ENCODE measurements around the gene REXO1.

Gene REXO1

DNA sequence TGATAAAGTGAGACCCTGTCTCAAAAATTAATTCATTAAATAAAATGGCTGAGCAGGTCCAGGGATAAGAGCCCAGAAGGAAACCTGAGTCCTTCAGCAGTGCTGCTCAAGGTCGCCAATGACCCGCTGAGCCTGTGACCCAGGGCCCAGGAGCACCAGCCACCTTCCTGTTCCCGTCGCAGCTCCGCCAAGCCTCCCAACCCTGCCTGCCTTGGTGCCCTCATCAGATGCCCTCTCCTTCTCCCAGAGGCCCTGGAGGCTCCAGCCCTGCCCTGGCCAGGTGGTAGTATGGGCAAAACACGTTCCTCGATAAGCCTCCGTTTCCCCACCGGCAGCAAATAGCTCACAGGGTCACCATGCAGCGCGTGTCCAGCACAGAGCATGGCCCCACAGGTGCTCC is 2.6 kb downstream of the REXO1 start:
- TF ChIP-seq, protein P1, sequence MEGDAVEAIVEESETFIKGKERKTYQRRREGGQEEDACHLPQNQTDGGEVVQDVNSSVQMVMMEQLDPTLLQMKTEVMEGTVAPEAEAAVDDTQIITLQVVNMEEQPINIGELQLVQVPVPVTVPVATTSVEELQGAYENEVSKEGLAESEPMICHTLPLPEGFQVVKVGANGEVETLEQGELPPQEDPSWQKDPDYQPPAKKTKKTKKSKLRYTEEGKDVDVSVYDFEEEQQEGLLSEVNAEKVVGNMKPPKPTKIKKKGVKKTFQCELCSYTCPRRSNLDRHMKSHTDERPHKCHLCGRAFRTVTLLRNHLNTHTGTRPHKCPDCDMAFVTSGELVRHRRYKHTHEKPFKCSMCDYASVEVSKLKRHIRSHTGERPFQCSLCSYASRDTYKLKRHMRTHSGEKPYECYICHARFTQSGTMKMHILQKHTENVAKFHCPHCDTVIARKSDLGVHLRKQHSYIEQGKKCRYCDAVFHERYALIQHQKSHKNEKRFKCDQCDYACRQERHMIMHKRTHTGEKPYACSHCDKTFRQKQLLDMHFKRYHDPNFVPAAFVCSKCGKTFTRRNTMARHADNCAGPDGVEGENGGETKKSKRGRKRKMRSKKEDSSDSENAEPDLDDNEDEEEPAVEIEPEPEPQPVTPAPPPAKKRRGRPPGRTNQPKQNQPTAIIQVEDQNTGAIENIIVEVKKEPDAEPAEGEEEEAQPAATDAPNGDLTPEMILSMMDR (IDR thresholded peaks at IDR 0.05; ENCODE audit: borderline replicate concordance, control extremely low read depth, extremely low read depth, insufficient read depth, missing control alignments), result no peak
- DNase-seq (ENCODE audit: low spot score), result no peak
- in situ Hi-C loops (cut with MboI; ENCODE audit: low sequenced_read_pairs, unreplicated experiment), result no loop called here

DNA sequence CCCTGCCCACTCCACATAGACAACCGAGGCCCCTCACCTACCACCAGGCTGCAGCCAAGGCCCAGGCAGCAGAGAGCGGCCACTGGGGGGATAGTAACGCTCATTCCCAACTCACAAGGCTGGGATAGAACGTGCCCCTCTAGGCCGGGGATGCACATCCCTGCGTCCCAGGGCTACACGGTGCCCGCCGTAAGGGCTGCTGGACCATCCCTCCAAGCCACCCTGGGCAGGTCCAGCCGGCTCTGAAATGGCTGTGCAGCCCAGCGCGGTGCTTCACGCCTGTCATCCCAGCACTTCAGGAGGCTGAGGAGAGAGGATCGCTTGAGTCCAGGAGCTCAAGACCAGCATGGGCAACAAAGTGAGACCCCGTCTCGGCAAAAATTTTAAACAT is 3.2 kb downstream of the REXO1 start:
- TF ChIP-seq, protein P1 (IDR thresholded peaks at IDR 0.05; ENCODE audit: borderline replicate concordance, control extremely low read depth, extremely low read depth, insufficient read depth, missing control alignments), result no peak
- in situ Hi-C loops (cut with MboI; ENCODE audit: low sequenced_read_pairs, unreplicated experiment), result no loop called here

DNA sequence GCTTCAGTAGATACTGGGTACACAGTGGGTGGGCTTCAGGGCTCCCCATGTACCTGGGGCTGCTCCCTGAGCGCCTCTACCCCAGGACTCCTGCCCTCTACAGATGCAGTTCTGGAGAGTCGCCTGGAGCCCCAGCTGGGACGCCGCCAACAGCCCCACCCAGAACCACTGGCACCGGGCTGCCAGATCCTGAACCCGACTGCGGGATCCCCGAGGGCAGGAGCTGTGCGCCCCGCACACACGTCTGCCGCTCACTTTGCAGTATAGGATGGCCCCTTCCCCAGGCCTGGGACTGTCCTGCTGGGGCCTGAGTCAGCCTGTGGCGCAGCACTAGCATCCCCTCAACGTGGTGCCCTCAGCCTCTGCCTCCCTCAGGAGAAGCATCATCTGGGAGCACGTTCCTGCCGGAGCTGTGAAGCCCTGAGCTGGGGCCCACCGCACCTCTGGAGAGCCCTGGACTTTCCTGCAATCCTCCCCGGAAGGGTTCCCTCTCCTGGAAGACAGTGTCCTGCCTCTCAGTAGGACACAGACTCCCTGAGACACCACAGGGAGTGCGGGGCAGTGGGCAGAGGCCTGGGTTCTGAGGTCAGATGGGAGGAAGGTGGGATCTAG is 3.7 kb downstream of the REXO1 start:
- TF ChIP-seq, protein P1 (IDR thresholded peaks at IDR 0.05; ENCODE audit: borderline replicate concordance, control extremely low read depth, extremely low read depth, insufficient read depth, missing control alignments), result no peak
- in situ Hi-C loops (cut with MboI; ENCODE audit: low sequenced_read_pairs, unreplicated experiment), result no loop called here
- no peak for DNase-seq (ENCODE audit: low spot score)

More for the DNA sequence above, 3.2 kb downstream of the REXO1 start:
- no peak for DNase-seq (ENCODE audit: low spot score)

DNA sequence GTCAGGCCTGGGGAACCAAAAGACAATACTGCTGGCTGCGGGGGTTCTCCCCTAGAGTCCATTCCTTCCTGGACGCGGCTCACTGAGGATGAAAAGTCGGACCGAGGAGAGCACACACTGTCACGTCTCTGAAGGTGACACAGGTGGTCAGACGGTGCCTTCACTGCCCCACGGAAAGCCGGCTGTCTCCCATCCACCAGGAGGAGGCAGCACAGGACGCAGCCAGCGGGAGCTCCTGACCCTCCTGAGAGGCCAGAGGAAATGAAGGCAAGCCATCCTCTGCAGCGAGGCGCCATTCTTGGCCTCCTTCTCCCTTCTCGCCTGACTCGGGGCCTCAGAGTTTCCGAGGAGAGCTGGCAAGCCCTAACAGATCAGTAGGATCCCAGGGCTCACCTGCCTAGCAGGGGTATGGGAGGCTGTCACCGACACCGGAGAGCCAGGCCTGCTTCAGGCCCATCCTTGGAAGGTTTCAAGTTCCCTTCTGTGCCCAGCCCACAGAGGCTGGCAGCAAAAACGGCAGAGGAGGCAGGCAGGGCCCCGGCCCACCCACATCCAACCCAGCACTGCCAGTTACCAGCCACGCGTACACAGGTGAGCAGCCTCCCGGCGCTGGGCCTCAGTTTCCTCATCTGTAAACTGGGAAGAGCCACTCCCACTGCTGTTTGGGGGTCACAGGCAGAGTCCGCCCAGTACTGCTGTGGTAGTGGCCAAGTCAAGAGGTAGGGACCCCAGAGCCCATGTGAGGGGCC is 4.5 kb downstream of the REXO1 start:
- no peak for DNase-seq (ENCODE audit: low spot score)
- TF ChIP-seq, protein P1 (IDR thresholded peaks at IDR 0.05; ENCODE audit: borderline replicate concordance, control extremely low read depth, extremely low read depth, insufficient read depth, missing control alignments), result no peak
- in situ Hi-C loops (cut with MboI; ENCODE audit: low sequenced_read_pairs, unreplicated experiment), result no loop called here

DNA sequence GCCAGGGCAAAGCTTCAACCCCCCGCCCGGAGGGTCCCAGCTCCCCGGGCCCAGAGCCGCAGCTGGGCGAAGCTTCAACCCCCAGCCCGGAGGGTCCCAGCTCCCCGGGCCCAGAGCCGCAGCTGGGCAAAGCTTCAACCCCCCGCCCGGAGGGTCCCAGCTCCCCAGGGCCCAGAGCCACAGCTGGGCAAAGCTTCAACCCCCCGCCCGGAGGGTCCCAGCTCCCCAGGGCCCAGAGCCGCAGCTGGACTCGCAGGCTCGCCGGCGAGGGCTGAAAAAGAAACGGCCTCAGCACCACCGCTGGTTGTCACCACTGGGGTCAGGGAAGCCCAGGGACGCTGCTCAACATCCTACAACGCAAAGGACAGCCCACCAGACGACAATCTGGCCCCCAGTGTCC is 5.2 kb downstream of the REXO1 start:
- no peak for DNase-seq (ENCODE audit: low spot score)
- in situ Hi-C loops (cut with MboI; ENCODE audit: low sequenced_read_pairs, unreplicated experiment), result no loop called here
- TF ChIP-seq, protein P1 (IDR thresholded peaks at IDR 0.05; ENCODE audit: borderline replicate concordance, control extremely low read depth, extremely low read depth, insufficient read depth, missing control alignments), result no peak

DNA sequence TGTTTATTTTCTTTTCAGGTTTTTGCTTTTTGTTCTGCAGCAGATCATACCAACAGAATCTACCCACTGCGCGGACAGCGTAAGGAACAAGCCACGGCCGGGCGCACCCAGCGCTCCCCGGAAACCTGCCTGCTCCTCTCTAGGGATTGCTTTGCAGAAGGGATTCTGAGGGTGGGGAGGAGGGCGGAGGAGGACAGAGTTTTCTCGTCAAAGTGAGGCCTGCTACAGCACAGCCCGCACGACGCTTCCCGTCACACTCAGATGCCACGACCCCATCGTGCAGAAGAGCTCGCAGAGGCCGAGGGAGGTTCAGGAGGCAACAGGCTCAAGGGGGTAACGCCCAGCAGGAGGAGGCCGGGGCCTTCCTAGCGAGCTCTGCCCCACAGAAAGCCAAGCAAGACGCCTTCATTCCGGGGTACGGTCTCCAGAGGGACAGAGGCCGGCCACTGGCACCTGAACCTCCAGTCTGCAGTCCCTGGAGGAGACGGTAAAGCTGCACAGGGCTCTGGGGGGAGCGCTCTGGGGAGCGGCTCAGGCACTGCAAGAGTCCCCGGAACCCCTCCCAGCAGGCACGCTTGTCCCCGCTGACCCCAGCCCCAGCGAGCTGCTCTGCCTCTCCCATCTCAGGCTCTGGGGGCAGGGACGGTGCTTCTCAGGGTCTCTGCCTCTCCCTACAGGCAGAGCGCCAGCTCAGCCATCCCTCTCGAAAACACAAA is 6.9 kb downstream of the REXO1 start:
- in situ Hi-C loops (cut with MboI; ENCODE audit: low sequenced_read_pairs, unreplicated experiment), result no loop called here
- DNase-seq (ENCODE audit: low spot score), result no peak
- TF ChIP-seq, protein P1 (IDR thresholded peaks at IDR 0.05; ENCODE audit: borderline replicate concordance, control extremely low read depth, extremely low read depth, insufficient read depth, missing control alignments), result no peak
